Retina (tissue), 1 donor: ENCODE measurements around the gene CD80.
"Not testable (repeated sequence)": the region's sequence is repeated elsewhere in the genome, so short reads cannot be mapped to it uniquely, and the experiment has no call there.

ENCODE experiments used
- DNase-seq: peaks from one replicate; pipeline ENCODE4 v3.0.0-alpha.2; 2016

The CD80 gene

DNA sequence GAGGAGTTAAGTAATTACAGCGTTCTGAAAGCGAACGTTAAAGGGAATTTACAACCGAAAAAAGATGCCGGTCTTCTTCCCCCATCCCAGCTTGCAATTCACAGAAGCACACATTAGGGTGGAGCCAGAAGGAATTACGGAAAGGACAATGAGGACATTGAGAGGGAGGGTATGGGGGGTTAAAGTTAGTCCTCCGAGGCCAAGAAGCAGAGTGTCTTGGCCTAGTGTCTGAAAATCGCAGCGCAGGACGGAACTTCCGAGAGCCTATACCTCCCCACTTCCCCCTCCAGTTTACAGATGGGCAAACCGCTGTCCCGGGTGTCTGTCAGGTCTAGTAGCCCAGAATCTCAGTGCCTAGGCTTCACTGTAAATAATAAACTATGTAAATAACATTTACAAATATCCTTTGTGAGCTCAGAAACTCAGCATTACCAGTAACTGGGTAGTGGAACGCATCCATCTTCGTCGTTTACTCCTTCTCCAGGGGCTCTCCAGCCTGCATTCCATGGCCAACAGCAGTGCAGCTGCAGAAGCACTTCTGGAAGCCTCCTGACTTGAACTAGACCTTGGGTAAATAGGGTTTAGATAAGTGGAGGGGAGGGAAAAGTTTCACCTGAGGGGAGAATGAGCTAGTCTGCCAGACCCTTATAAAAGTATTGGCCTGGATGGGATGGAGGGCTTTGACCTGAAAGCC is 20.8 kb upstream of the CD80 start:
- no peak for DNase-seq

DNA sequence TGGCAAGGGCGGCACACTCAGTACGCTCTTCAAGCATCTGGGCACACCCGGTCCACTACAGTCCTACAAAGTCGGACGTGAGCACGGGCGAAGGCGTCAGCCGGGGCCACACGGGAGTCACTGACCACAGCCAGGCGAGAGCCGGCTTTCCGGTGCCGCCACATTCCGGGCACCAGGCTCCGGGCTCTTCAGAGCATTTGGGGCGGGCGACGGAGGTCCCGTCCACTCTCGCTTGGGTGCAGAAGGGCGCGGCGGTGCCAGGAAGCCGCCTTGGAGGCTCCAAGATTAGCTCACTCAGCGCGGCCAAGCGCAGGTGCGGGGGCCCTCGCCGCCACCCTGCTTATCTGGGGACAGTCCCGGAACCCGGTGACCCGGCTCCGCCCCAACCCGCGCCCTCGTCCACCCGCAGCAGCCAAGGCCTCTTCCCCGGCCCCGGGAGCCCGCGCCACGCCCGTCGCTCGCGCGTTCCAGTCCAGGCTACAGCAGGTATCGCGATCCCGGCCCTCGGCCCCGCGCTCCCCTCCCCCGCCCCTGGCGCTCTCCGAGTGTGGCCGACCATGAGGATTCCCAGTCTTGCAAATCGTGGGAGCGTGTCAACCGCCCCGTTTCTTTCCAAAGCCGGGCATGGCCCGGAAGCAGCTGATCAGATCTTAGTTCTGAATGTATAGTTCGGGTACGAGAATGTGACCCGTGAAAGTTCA is 20.1 kb upstream of the CD80 start, which contains the start of gene ADPRH:
Gene ADPRH, plus strand, starts transcription at position 127 of the 701 bp plus-strand sequence. CDS start 2,678 bp downstream, outside the sequence.
- DNase-seq: peak; percentile 90

DNA sequence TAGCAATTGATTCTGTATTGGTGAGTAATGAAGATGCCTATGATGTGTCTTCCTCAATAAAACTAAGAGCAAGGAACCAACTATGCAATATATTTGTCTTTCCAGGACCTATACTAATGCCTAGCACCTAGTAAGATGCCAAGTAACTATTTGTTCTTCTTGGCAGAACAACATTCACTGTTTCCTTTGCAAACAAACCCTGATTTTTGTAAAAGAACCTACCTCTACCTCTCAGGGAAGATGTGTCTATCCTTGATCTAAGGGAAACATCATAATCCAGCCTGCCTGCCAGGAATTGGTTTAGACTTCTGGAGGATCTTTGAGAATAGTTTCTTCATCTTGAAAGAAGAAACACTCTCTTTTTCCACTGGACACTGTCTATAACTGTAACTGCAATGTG is 16.1 kb upstream of the CD80 start:
- DNase-seq: no peak

DNA sequence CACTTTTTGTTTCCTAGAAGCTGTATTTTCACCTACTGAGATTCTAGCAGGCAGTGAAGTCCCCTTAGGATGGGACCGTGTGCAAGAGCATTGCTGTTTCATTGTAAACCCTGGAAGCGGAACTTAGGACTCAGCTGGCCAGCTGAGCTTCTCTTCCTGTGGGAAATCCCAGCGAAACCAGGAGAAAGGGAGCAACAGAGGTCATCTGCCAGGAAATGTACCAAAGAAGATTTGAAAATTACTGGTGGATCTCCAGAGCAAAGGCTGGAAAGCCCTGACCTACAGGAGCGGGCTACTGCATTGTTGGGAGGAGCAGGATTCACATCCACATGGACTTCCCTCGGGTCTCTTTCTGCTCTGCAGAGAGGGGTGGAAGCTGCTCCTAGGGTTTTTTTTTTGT is 12.3 kb upstream of the CD80 start:
- DNase-seq: no peak

DNA sequence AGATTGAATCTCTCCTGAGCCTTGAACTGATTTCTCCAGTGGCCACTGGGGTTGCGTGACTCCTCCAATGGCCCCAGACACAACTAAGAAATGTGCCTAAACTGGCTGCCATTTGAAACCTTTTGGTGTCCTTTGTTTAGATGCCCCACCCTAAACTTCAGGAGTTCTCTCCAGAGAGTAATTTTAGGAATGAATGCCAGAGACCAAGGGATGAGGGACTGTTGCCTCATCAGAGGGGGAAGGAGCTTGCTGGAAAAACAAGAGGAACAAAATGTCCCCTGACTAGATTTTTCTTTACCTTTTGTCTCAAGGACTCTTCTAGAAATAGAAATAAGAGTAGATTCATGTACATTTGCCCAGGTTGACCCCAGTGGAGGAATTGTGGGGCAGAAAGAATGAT is 11.8 kb upstream of the CD80 start:
- DNase-seq: no peak

DNA sequence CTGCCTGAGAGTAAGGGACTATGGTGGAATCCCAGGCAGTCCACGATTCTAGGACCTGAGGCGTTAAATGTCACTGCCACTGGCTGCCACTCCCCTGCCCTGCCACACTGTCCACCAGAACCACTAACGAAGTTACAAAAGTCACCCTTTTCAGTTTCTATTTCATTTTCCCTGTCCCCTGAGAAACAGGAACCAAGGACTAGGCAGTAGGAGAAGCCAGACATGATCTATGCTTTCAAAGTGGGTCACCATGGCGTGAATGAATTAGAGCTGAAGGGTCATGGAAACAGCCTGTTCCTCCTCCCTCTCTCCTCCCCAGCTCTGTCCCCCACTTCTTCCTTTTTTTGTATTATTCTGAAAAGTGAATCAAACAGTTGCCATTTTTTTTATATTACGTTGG is 10.8 kb upstream of the CD80 start:
- no peak for DNase-seq

DNA sequence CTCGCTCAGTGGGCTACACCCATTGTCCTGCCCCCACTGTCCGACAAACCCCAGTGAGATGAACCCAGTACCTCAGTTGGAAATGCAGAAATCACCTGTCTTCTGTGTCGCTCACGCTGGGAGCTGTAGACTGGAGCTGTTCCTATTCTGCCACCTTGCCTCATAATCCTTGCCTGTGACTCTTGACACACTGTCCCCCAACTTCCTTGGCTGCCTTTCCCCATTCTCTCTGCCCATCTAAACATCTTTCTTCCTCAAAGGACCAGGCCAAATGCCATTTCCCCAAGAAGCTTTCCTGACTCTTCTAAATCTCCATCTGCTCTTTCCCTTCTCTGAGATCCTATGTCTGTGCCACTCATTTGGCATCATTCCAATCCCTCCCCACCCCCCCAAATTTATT is 9.7 kb upstream of the CD80 start:
- no peak for DNase-seq

DNA sequence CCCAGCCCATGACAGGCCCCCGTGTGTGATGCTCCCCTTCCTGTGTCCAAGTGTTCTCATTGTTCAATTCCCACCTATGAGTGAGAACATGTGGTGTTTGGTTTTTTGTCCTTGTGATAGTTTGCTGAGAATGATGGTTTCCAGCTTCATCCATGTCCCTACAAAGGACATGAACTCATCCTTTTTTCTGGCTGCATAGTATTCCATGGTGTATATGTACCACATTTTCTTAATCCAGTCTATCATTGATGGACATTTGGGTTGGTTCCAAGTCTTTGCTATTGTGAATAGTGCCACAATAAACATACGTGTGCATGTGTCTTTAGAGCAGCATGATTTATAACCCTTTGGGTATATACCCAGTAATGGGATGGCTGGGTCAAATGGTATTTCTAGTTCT is 3.9 kb upstream of the CD80 start:
- DNase-seq: not testable (repeated sequence)

DNA sequence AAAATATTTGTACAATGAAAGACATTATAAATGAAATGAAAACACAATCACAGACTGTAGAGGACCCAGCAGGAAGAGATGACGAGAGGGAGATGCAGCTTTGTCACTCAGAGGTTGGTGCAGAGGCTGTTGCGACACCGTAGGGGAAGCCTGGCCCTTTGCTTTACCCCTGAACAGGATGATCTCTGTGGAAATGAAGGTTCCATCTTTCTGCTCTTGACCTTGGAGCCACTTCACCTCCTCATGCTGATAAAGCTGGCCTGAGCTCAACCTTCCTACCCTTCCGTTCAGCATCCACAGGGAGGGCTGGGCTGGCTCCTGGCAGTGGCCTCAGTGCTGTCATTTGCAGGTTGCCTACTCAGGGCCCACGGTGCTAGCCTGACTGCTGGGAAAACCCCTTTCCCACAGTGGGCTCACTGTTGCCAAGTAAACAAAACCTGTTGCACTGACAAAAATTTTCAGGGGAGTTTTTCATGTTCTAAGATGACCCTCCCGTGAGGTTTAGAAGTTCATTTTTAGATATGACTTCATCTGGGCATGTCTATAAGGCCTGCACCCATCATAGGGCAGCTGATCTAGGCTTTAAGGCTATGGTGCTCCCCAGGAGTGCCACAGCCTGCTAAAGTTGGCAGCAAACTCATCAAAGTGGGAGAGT is 3.0 kb upstream of the CD80 start:
- no peak for DNase-seq

DNA sequence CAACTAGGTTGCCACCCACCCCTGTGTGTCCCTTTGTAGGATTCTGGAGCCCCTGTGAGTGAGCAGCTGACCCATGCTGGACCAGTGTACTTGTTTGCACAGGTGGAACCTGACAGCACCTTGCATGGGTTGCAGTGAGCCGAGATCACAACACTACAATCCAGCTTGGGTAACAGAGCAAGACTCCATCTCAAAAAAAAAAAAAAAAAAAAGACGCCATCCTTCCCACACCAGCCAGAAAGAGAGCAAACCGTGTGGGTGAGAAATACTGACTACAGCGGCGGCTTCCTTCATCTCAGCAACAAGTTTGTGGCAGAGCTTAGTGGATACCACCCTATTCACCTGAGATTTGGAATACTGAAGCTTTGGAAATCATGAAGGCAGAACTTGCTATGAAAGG is 746 bp upstream of the CD80 start:
- no peak for DNase-seq

DNA sequence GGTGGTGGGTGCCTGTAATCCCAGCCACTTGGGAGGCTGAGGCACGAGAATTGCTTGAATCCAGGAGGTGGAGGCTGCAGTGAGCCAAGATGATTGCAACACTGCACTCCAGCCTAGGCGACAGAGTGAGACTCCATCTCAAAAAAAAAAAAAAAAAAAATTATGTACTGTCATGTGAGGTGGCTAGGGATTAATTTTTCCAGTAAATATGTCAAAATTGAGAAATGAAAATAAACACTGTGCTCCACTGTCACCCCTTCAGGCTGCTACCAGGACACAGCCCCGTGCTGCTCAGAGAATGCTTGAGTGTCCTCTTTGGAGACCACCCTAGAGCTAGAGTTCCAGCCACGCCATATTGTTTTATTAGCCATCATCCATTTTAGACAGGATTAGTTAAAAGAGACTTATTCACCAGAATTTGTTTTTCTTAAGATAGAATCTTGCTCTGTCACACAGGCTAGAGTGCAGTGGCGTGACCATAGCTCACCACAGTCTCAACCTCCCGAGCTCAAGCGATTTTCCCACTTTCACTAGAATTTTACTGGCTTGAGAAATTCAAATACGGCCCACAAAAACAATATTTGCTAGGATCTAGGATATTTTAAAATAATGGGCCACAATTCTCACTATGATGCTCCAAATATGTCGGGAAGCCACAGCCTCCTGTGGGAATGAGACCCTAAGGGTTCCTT is 642 bp downstream of the CD80 start:
- no peak for DNase-seq

DNA sequence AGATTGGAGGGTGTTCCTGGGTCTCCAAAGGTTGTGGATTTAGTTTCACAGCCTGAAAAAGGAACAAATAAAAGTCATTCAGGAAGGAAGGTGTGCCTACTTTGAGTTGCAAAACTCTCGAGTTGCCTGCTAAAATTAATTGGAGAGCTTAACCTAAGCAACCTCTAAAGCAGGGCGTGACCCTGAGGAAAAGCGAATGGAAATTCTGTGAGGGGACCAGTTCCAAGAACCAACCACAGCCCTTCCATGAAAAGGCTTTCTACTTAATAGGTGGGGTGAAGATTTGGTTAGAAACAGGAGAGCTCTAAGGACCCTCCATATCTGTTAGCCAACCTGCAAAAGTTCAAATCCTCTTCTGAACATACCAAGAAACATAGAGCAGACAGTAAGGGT is 1.5 kb downstream of the CD80 start:
- no peak for DNase-seq

DNA sequence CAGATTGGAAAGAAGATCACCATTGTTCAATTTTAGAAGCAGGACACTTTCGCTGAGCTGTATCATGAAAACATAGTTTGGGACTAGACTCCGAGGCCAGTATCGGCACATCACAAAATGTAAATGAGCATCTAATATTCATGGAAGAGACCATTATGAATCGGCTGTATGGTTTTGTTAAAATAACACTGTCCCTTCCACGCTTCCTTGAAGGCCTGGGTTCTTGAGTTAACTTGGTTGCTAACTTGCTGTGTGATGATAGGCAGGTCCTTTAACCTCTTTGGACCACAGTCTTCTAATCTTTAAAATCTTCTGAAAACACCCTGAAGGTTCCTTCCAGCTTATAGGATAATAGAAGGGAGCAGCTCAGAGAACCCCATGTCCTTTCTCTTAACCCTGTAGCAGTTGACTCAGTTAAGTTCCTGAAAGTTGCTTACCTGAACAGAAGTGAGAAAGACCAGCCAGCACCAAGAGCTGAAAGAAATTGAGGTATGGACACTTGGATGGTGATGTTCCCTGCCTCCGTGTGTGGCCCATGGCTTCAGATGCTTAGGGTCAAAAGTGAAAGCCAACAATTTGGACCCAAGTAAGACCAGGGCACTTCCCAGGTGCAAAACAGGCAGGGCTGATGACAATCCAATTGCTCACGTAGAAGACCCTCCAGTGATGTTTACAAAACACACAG is 2.1 kb downstream of the CD80 start:
- DNase-seq: no peak

DNA sequence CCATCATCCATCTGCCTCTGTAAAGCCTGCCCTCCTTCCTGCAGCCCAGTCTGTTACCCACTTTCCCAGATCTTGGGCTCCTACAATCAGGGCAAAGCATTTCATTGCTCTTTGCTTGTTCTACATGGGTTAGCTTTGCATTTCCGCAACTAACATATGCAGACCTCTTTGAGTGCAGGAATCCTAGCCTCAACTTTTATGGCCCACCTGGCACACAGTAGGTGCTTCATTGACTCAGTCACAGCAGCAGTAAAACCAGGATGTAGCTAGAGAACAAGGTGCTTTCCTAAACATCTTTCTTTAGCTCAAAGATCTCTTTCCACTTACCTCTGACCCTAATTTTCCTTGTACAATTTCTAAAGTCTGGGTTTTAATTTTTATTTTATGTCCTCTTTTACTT is 3.5 kb downstream of the CD80 start:
- DNase-seq: no peak

DNA sequence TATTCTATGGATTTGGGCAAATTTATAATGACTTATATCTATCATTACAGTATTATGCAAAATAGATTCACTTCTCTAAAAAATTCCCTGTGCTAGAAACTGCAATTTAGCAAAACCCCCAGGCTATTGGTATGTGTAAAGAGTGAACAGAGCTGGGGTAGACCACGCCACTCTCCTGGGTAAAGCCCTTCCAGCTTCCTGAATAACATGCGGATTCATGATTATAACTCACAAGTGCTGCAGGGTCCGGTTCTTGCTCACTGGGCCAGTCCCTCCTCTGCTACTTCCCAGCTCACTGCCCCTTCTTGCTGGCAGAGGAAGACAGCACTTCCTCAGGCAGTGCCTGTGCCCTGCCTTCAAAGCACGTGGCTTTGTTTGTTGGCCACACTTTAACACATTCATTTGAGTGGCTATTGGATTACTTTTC is 4.1 kb downstream of the CD80 start:
- no peak for DNase-seq

DNA sequence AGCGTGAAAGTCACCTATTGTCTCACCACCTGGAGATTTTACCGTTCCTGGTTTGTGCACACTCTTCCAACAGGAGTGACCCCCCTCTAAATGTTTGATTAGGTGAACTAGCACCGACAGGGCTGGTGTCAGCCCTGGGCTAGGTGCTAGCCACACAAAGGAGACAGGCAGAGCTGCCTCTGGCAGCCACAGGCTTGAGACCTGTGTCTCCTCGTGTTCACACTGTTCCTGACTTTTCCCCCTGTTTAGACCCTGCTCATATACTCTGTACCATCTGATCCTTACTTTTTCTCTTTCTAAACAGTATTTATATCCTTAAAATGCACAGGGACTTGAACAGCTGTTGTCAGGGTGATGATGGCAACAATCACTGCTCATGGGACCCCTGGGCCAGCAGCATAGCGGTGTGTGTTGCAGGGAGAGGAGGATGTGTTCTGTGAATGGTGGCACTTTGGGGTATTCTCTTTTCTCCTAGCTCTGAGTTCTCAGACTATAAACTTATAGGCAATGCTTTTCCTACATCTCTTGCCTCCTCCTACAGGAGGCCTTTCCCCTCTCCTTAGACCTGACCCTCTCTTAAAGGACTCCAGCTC is 5.5 kb downstream of the CD80 start:
- no peak for DNase-seq

DNA sequence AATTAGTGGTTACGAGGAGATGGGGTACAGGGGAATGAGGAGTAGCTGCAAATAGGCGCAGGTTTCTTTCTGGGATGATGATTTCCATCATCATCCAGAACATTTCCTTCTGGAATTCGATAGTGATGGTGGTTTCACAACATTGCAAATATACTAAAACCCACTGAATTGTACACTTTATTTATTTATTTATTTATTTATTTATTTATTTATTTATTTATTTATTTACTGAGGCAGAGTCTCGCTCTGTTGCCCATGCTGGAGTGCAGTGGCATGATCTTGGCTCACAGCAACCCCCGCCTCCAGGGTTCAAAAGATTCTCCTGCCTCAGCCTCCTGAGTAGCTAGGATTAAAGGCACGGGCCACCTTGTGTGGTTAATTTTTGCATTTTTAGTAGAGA is 6.5 kb downstream of the CD80 start:
- not testable (repeated sequence) for DNase-seq

DNA sequence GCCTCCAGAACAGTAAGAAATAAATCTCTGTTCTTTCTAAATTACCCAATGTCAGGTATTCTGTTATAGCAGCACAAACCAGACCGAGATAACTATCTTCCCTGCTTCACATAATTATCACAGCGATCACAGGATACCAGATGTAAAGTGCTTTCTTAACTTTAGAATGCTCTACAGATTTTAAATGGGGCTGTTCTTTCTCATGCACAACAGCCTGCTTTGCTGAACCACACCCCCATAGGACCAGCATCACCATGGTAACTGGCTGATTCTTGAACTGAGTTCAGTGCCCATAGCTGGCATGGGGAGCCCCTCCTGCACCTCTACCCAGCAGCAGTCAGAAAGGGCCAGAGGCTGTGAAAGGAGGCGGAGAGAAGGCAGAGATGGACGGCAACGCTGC is 7.8 kb downstream of the CD80 start:
- no peak for DNase-seq

DNA sequence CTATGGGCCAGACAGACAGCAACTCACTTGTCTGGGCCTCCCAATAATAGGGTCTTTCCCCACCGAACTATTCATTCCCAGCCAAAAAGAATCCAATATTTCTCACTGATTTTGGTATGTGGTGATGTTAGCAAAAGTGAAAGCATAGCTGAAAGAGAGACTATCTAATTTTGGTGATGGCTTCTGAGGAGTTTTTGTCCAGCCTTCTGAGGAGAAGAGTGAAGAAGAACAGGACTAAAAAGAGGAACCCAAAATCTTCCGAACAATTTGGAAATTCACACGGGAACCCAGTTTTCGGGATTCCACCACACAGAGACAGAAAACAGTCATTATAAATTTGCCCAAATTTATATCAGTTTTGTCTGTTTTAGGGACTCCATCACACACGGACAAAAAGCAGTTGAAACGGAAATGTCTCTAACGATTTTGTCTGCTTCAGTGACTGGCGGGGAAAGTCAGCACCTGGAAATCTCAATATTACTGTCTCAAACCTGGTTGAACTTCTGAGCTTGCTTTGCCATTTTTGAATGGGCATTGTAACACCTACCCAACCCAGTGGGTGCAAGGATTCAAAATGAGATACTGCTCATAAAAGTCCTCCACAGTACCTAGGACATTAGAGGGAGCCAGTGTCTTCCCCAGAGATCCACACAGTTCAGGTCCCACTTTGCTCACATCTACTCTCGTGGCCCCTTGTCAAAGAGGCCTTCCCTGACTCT is 9.1 kb downstream of the CD80 start:
- DNase-seq: no peak

DNA sequence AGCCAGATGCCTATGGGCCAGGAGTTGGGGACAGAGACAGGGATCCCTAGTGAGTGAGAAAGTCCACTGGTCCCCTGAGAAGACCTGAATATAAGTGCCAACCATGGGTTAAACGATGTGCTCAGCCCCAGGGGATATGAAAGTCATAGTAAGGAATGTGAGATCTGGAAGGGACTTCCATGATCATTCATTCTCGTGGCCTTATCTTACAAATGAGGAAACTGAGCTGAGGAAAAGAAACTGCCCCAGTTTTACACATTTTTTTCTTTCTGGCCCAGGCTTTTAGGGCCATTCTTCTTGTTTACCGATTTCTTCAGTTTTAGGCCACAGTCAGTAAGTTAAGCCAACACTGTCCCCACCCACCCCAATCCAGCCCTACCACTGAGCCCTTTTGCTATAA is 11.1 kb downstream of the CD80 start:
- DNase-seq: no peak

DNA sequence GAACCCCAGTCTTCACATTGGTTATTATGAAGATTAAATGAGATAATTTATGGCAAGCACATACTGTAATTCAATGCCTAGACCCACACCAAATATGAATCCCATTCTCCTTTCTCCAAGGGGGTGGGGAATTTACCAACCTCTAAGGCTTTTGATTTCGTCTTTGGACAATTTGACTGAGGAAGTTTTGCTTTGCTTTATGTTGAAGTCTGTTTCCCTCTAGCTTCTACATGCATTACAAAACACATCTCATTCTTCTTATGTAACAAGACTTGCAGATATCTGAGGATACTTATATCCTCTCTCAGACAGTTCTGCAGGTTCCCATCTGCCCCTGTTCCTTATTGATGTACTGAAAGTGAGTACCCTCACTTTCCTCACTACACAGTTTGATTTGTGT is 12.2 kb downstream of the CD80 start:
- DNase-seq: no peak

DNA sequence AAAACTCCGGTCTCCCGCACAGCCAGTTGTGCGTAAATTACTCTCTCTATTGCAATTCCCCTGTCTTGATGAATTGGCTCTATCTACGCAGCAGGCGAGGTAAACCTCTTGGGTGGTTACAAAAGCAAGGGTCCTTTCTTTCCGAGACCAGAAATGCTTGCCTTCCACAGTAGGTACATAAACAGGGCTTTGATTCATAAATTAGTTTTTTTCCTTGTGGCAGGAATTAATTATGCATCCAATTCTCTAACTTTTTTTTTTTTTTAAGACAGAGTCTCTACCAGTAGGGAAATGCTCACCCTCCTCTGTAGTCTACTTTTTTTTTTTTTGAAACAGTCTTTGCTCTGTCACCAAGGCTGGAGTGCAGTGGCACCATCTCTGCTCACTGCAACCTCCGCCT is 16.3 kb downstream of the CD80 start:
- DNase-seq: no peak
